ENCODE results near the gene AP1G1.
A peak's percentile ranks its signal among the peaks of the same experiment; 100 is the strongest.

AP1G1 gene

GRCh38 chr16:71758293-71758760, 50.3 kb downstream of the AP1G1 start:
- no peak for DNase-seq (ENCODE audit: low read depth, low spot score)

- DNase-seq (ENCODE audit: low read depth, low spot score), result no peak
Observed at GRCh38 chr16:71754652-71755051, 54.0 kb downstream of the AP1G1 start.

GRCh38 chr16:71754108-71754507, 54.5 kb downstream of the AP1G1 start:
- no peak for DNase-seq (ENCODE audit: low read depth, low spot score)

GRCh38 chr16:71748226-71748625, 60.4 kb downstream of the AP1G1 start:
- no peak for DNase-seq (ENCODE audit: low read depth, low spot score)

GRCh38 chr16:71746442-71747046, 62.1 kb downstream of the AP1G1 start:
- peak; percentile 55 for DNase-seq (ENCODE audit: low read depth, low spot score)

GRCh38 chr16:71738855-71739254, 69.8 kb downstream of the AP1G1 start:
- DNase-seq (ENCODE audit: low read depth, low spot score), result no peak

GRCh38 chr16:71737501-71737900, 71.1 kb downstream of the AP1G1 start:
- DNase-seq (ENCODE audit: low read depth, low spot score), result no peak

GRCh38 chr16:71734511-71734910, 74.1 kb downstream of the AP1G1 start:
- no peak for DNase-seq (ENCODE audit: low read depth, low spot score)

GRCh38 chr16:71732587-71732986, 76.0 kb downstream of the AP1G1 start:
- no peak for DNase-seq (ENCODE audit: low read depth, low spot score)

GRCh38 chr16:71727551-71728324, 80.9 kb downstream of the AP1G1 start:
- no peak for DNase-seq (ENCODE audit: low read depth, low spot score)

- no peak for DNase-seq (ENCODE audit: low read depth, low spot score)
Observed at GRCh38 chr16:71726476-71727315, 81.9 kb downstream of the AP1G1 start.

GRCh38 chr16:71724320-71724751, 84.3 kb downstream of the AP1G1 start, which contains the start of gene PHLPP2:
PHLPP2 (minus strand) TSS chr16:71724701; CDS start chr16:71714795, 9,906 bp downstream.
- no peak for DNase-seq (ENCODE audit: low read depth, low spot score)

- peak; percentile 91 for DNase-seq (ENCODE audit: low read depth, low spot score)
Observed at GRCh38 chr16:71723537-71724319, 84.9 kb downstream of the AP1G1 start.

- DNase-seq (ENCODE audit: low read depth, low spot score), result peak; percentile 87
Observed at GRCh38 chr16:71722801-71723536, 85.7 kb downstream of the AP1G1 start.

- DNase-seq (ENCODE audit: low read depth, low spot score), result no peak
Observed at GRCh38 chr16:71721066-71721740, 87.4 kb downstream of the AP1G1 start.

GRCh38 chr16:71712501-71712900, 96.1 kb downstream of the AP1G1 start:
- DNase-seq (ENCODE audit: low read depth, low spot score), result no peak

GRCh38 chr16:71711789-71712188, 96.8 kb downstream of the AP1G1 start:
- no peak for DNase-seq (ENCODE audit: low read depth, low spot score)

- DNase-seq (ENCODE audit: low read depth, low spot score), result peak; percentile 19
Observed at GRCh38 chr16:71709229-71709781, 99.3 kb downstream of the AP1G1 start.

- no peak for DNase-seq (ENCODE audit: low read depth, low spot score)
Observed at GRCh38 chr16:71708696-71709095, 99.9 kb downstream of the AP1G1 start.

GRCh38 chr16:71707199-71707598, 101.4 kb downstream of the AP1G1 start:
- no peak for DNase-seq (ENCODE audit: low read depth, low spot score)

Measured in astrocyte of the hippocampus (primary cell).